GM21447 (cell line): Measurements from ENCODE around the gene CHP1.
"Not testable (repeated sequence)": the region's sequence is repeated elsewhere in the genome, so short reads cannot be mapped to it uniquely, and the experiment has no call there.

Experiments used
- ATAC-seq: cut with Tn5 transposase; IDR thresholded peaks from one replicate; pipeline ENCODE4 v1.9.1; 2021; ENCODE audit not compliant: unreplicated experiment

The CHP1 gene

DNA sequence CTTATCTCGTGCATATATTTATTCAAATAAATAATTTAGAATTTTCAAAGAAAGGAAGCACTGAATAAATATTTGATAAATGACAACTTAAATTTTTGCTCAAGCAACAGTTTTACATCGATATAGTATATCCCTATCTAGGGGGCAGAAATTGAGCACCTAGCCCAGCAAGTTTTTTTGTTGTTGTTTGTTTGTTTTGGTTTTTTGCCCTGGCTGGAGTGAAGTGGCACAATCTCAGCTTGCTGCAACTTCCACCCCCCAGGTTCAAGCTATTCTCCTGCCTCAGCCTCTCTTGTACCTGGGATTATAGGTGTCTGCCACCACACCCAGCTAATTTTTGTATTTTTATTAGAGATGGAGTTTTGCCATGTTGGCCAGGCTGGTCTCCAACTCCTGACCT lies 58.9 kb downstream of the CHP1 start:
- no peak for ATAC-seq

DNA sequence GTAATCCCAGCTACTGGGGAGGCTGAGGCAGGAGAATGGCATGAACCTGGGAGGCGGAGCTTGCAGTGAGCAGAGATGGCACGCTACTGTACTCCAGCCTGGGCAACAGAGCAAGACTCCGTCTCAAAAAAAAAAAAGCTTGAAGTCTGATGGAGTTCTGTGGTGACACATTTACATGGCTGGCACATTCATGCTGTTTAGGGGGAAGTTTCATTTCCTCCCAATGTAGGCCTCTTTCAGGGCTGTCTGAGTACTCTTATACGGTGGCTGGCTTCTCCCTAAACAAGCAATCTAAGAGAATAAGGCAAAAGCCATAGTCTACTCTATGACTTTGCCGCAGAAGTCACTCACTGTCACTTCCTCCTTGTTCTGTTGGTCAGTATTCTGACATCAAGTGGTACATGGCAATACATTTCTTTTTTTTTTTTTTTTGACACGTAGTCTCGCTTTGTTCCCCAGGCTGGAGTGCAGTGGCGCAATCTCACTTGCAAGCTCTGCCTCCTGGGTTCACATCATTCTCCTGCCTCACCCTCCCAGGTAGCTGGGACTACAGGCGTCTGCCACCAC lies 60.1 kb downstream of the CHP1 start:
- peak; percentile 84 for ATAC-seq

DNA sequence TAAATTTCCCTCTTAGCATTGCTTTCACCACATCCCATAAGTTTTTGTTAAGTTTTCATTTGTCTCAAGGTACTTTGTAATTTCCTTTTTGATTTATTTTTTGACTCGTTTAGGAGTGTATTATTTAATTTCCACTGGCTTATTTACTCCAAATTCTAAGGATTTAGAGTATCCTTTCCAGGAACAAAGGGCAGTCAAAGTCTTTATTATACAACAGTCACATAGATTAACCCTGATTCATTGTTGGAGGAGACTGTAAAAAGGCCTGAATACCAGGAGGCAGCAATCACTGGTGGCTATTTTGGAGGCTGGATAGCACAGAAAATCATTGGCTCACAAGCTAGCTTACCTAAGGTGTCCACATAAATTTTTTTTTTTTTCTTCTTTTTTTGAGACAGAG lies 61.5 kb downstream of the CHP1 start:
- no peak for ATAC-seq

DNA sequence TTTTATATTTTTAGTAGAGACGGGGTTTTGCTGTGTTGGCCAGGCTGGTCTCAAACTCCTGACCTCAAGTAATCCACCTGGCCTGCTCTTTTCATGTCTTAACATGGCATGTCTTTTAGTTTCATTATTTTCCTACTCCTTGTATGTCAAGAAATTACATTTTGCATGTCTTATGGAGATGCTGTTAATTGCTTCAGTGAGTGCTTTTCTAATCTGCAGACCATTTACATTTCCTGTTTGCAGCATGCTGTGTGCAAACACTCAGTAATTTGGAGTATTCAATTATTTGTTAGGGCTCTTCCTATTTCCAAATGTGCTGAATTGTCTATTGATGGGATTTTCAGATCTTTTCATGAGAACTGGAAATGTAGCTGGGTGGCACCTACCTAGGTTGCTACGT lies 70.1 kb downstream of the CHP1 start:
- ATAC-seq: not testable (repeated sequence)

DNA sequence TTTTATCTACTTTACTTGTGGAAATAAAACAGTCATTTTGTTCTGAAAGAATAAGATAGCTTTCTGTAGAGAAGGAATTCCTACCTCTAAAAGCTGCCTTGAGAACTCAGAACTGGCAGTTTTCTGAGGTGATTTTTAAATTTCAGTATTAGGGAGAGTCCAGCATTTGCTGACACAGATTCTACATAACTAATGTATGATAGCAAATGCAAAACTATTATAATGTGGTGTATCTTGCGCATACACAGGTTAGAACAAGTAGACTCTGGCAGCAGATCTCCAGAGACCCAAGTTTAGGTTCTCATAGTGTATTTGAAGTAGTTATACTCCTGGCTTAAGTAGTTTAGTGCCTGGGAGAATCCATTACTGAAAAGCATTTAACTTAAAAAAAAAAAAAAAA lies 70.5 kb downstream of the CHP1 start:
- no peak for ATAC-seq

DNA sequence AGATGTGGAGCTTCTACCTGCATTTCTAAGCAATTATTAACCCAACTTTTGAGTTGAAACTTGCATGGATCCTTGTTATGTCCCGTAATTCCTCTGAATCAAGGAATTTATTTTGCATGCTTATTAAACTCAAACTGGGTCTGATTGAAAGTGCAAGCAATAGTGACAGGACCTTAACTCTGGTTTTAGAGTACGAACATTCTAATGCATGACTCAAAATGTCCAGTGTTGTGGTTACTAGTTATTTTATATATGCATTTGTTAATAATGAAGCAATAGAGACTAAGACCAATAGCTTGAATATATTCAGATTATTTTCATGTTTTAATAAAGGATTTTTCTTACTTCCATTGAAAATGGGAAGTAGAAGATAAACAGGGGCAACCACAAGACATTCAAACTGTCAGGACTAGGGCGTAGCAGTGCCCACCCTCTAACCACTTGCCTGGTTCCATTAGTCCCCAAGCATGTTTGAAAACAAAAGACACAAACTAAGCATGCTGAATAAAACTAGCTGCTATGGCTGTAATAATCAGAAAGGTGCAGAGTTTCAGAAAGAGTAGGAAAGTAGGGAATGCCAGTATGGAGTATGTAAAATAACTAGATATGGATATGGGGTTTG lies 73.2 kb downstream of the CHP1 start:
- no peak for ATAC-seq

DNA sequence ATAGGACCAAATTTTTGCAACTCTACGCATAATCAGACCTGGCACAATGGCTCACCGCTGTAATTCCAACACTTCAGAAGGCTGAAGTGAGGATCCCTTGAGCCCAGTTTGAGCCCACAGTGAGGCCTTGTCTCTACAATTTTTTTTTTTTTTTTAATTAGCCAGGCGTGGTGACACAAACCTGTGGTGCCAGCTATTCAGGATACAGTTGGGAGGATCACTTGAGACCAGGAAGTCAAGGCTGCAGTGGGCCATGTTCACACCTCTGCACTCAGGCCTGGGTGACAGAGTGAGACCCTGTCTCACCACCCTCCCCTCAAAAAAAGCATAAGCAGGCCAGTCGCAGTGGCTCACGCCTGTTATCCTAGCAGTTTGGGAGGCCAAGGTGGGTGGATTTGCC lies 76.6 kb downstream of the CHP1 start:
- no peak for ATAC-seq

DNA sequence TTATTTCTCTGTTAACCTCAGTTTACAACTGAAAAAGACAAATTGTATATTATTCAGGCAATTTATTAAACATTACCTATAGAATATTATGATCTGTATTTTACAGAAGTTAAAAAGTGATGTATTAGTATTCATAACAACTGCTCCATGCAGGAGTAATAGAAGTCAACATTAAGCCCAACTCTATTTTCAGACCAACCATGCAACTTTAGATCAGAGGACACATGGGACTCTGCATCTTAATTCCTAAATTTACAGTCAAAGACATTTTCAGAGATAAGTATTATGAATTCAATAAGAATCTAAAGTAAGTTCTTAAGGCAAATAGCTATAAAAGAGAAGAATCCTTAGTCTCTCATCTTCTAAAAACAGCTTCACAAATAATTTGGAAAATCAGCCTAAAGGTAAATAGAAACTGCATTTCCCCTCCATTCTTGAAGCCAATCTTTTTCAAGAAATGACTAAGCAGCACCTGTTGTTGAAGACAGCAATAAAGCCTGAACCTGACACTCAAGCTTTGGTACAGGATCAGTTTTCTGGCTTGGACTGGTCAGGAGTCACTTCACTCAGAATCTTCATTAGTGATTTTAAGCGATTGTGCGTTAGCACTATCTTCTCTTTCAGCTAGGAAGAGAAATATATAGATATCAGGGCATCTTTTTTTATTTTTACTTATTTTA lies 78.3 kb downstream of the CHP1 start:
- peak; percentile 66 for ATAC-seq

DNA sequence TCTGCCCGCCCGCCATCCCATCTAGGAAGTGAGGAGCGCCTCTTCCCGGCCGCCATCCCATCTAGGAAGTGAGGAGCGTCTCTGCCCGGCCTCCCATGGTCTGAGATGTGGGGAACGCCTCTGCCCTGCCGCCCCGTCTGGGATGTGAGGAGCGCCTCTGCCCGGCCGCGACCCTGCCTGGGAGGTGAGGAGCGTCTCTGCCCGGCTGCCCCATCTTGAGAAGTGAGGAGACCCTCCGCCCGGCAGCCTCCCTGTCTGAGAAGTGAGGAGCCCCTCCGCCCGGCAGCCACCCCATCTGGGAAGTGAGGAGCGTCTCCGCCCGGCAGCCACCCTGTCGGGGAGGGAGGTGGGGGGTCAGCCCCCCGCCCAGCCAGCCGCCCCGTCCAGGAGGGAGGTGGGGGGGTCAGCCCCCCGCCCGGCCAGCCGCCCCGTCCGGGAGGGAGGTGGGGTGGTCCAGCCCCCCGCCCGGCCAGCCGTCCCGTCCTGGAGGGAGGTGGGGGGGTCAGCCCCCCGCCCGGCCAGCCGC lies 89.8 kb downstream of the CHP1 start:
- ATAC-seq: not testable (repeated sequence)

DNA sequence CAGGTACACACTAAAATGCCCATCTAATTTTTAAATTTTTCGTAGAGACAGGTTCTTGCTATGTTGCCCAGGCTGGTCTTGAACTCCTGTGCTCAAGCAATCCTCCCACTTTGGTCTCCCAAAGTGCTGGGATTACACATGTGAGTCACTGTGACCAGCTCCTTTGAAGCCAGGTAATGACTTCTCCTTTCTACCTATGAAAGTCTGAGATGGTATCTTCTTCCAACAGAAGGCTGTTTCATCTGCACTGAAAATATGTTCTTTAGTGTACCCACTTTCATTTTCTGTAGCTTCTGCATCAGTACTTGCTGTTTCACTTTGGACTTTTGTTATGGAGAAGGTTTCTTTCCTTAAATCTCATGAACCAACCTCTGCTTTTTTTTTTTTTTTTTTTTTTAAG lies 92.5 kb downstream of the CHP1 start:
- no peak for ATAC-seq

DNA sequence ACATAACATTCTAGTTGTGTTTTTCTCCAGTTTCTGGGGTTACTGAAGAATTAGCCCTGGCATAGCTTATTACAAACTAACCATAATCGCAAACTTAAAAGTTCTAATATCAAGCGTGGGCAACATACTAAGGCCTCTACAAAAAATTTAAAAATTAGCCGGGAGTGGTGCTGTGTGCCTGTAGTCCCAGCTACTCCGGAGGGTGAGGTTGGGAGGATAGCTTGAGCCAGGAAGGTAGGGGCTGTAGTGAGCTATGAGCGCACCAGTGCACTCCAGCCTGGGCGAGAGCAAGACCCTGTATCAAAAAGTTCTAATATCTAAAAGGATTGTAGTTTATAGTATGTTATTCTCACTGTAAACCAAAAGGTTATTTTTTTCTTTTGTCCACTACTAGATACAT lies 100.2 kb downstream of the CHP1 start:
- ATAC-seq: no peak
